HCT116 (cell line): ENCODE measurements around the gene MZB1. TPM values are rescaled to one million over a fixed set of nuclear protein-coding genes. Genes with fewer than 3 reads are reported as not detected.
"Not testable (repeated sequence)": the region's sequence is repeated elsewhere in the genome, so short reads cannot be mapped to it uniquely, and the experiment has no call there.

ENCODE experiments used
- ATAC-seq: fragments of 200-7000 bp; cut with Tn5 transposase; 2 replicates; pipeline ENCODE4 v1.9.1; 2020; ENCODE audit warnings: mild to moderate bottlenecking, moderate library complexity
- BruUV-seq: library from RNA; stranded (reverse); fragments of 400-500 nt; replicated peaks from 2 replicates; lab custom pipeline; 2021; lab: Mats Ljungman, UMichigan
- CTCF ChIA-PET: fragments of 300-600 bp; sonication (Branson Sonifier 250); formaldehyde crosslinking; loops from one replicate; lab custom pipeline; 2021; ENCODE audit warnings: antibody characterized with exemption; lab: Charles Lee
- POLR2A ChIA-PET: fragments of 300-600, 350-600 bp; sonication (Branson Sonifier 250); formaldehyde crosslinking; loops from one replicate; lab custom pipeline; 2021; ENCODE audit warnings: antibody characterized with exemption; lab: Charles Lee
- RAD21 ChIA-PET, 2 experiments: fragments of 300-600 bp; sonication (Branson Sonifier 250); formaldehyde crosslinking; loops; one replicate each; lab custom pipeline; 2023; ENCODE audit warnings: low total read pairs in 2 of 2; ENCODE audit not compliant: uncharacterized antibody in 2 of 2, unreplicated experiment in 2 of 2, low non-redundant PET in 1 of 2; lab: Charles Lee
- DNase-seq: peaks from one replicate; pipeline ENCODE4 v3.0.0-alpha.2; 2010; ENCODE audit warnings: low read depth, low spot score
- H2AFZ ChIP-seq: fragments of 200-600 bp; shearing (Covaris generic), sonication (generic); 2 replicates; pipeline ENCODE4 v1.6.1; 2017; ENCODE audit warnings: low read depth, mixed run types, mixed read lengths, antibody characterized with exemption, low read length; ENCODE audit not compliant: poor library complexity, severe bottlenecking
- H3K27ac ChIP-seq: 2 replicates; pipeline ENCODE4 v1.5.1; 2012; ENCODE audit warnings: low read depth, low read length
- H3K27me3 ChIP-seq: fragments of 200-600 bp; sonication (generic); 2 replicates; pipeline ENCODE4 v1.6.1; 2016; ENCODE audit warnings: mixed run types, low read length, mixed read lengths; ENCODE audit not compliant: insufficient read depth
- H3K36me3 ChIP-seq, 2 experiments: fragments of 200-500 bp in 1 of 2; fragments of 200-600 bp in 1 of 2; sonication (Bioruptor generic) in 1 of 2; sonication (generic) in 1 of 2; 2 replicates each; pipeline versions ENCODE4 v1.5.1 to v1.6.1; 2014 to 2016; ENCODE audit warnings: low read length in 2 of 2, inconsistent platforms in 1 of 2, mixed read lengths in 1 of 2, mixed run types in 1 of 2; ENCODE audit not compliant: insufficient read depth in 2 of 2, control insufficient read depth in 1 of 2
- H3K4me1 ChIP-seq, 2 experiments: fragments of 200-600 bp in 1 of 2; sonication (generic) in 1 of 2; 2 replicates each; pipeline versions ENCODE4 v1.5.1 to v1.6.1; 2012 to 2017; ENCODE audit warnings: low read length in 2 of 2, inconsistent platforms in 1 of 2, mild to moderate bottlenecking in 1 of 2, mixed read lengths in 1 of 2, mixed run types in 1 of 2, moderate library complexity in 1 of 2; ENCODE audit not compliant: insufficient read depth in 2 of 2, control insufficient read depth in 1 of 2
- H3K4me2 ChIP-seq: fragments of 200-600 bp; sonication (generic); 2 replicates; pipeline ENCODE4 v1.6.1; 2017; ENCODE audit warnings: mixed run types, low read length, mixed read lengths
- H3K4me3 ChIP-seq, 2 experiments: fragments of 200-600 bp in 1 of 2; sonication (generic) in 1 of 2; replicated peaks in 1 of 2; 2 replicates each; pipeline ENCODE4 v1.5.1; 2011 to 2016; ENCODE audit warnings: low read length in 2 of 2, control low read depth in 1 of 2, low read depth in 1 of 2, mild to moderate bottlenecking in 1 of 2, mixed read lengths in 1 of 2, mixed run types in 1 of 2
- H3K79me2 ChIP-seq: fragments of 200-600 bp; sonication (generic); 2 replicates; pipeline ENCODE4 v1.6.1; 2017; ENCODE audit warnings: mild to moderate bottlenecking, mixed run types, low read length, moderate library complexity, mixed read lengths; ENCODE audit not compliant: insufficient read depth
- H3K9ac ChIP-seq: fragments of 200-600 bp; sonication (generic); 2 replicates; pipeline ENCODE4 v1.6.1; 2016; ENCODE audit warnings: low read length, mixed read lengths
- H3K9me2 ChIP-seq: fragments of 200-600 bp; sonication (generic), shearing (Covaris generic); 2 replicates; pipeline ENCODE4 v1.6.1; 2017; ENCODE audit warnings: mixed run types, mild to moderate bottlenecking, moderate library complexity; ENCODE audit not compliant: insufficient read depth
- H3K9me3 ChIP-seq, 2 experiments: fragments of 200-500 bp in 1 of 2; fragments of 200-600 bp in 1 of 2; sonication (Bioruptor generic) in 1 of 2; sonication (generic) in 1 of 2; 2 replicates each; pipeline ENCODE4 v1.6.1; 2014 to 2017; ENCODE audit warnings: low read length in 2 of 2, mixed read lengths in 2 of 2, inconsistent platforms in 1 of 2, low read depth in 1 of 2, mild to moderate bottlenecking in 1 of 2, mixed run types in 1 of 2, moderate library complexity in 1 of 2; ENCODE audit not compliant: control insufficient read depth in 1 of 2, insufficient read depth in 1 of 2
- H4K20me1 ChIP-seq: fragments of 200-600 bp; sonication (generic), shearing (Covaris generic); 2 replicates; pipeline ENCODE4 v1.6.1; 2017; ENCODE audit warnings: mixed run types, mild to moderate bottlenecking, moderate library complexity; ENCODE audit not compliant: insufficient read depth
- CTCF ChIP-seq, 3 experiments: fragments of 200-600 bp in 1 of 3; sonication (generic) in 1 of 3; IDR thresholded peaks in 2 of 3; conservative IDR thresholded peaks in 1 of 3; 2 replicates each; pipeline ENCODE4 v1.5.1; 2012 to 2017; ENCODE audit warnings: low read depth in 2 of 3, low read length in 2 of 3, antibody characterized with exemption in 1 of 3, borderline replicate concordance in 1 of 3, control low read depth in 1 of 3, mild to moderate bottlenecking in 1 of 3, mixed read lengths in 1 of 3, mixed run types in 1 of 3, moderate library complexity in 1 of 3; ENCODE audit not compliant: insufficient read depth in 1 of 3
- ELF1 ChIP-seq: IDR thresholded peaks from 2 replicates; pipeline ENCODE4 v1.6.1; 2012; ENCODE audit warnings: low read depth, borderline replicate concordance
- EZH2 ChIP-seq: fragments of 200-600 bp; sonication (generic); IDR thresholded peaks from 2 replicates; pipeline ENCODE4 v1.6.1; 2017; ENCODE audit warnings: antibody characterized with exemption, mixed run types
- FOSL1 ChIP-seq: IDR thresholded peaks from 2 replicates; pipeline ENCODE4 v1.6.1; 2012; ENCODE audit warnings: low read depth
- JUND ChIP-seq: IDR thresholded peaks from 2 replicates; pipeline ENCODE4 v1.6.1; 2012
- POLR2AphosphoS5 ChIP-seq: IDR thresholded peaks from 2 replicates; pipeline ENCODE4 v1.6.1; 2011; ENCODE audit warnings: mild to moderate bottlenecking, low read depth, low read length, moderate library complexity
- SP1 ChIP-seq: IDR thresholded peaks from 2 replicates; pipeline ENCODE4 v1.6.1; 2012; ENCODE audit warnings: low read depth
- SRF ChIP-seq: IDR thresholded peaks from 2 replicates; pipeline ENCODE4 v1.6.1; 2012; ENCODE audit warnings: low read depth
- intact Hi-C: fragments of 100-400 bp; cut with micrococcal nuclease; formaldehyde crosslinking; loops from 2 replicates; pipeline ENCODE4 v1.10.0; 2022
- total RNA-seq: library from RNA; stranded (reverse); gene quantifications from one replicate; pipeline ENCODE4 v1.2.1, GENCODE V29; 2021; ENCODE audit not compliant: unreplicated experiment
- TF ChIP-seq, protein P1 (sequence below): IDR thresholded peaks from 2 replicates; pipeline ENCODE4 v1.6.1; 2012; ENCODE audit warnings: low read depth

The MZB1 gene
- total RNA-seq, 1 experiment from 2014 or later: 0.81 TPM

DNA sequence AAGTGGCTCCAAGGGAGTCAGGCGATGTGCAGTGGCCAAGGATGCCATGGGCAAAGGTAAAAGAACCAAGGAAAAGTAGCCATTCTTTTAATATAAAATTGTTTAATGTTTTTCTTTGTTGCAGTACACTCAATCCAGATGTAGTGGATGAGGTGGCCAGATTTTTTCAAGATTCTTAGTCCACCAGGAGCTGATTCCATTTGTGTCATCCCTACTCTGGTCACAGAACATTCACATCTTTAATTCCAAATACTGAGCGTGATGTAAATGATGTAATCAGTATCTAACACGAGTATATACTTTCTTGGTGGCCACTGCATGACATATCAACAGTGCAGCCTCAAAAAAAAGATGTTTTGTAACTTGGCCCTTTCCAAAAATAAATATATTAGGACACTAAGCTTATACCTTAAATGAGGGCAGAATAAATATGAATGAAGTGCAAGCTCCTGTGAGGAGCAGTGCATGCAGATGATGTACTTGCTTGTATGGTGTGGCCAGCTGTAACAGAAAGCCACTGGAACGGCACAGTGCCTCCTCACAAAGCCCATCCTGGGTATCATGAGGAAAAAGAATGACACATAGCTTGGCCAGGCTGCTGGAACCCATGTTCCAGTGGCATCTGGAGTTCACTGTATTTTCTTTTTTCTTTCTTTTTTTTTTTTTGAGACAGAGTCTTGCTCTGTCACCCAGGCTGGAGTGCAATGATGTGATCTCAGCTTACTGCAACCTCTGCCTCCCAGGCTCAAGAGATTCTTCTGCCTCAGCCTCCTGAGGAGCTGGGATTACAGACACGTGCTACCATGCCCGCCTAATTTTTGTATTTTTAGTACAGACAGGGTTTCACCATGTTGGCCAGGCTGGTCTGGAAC lies 20.6 kb upstream of the MZB1 start:
- POLR2A ChIA-PET: no interaction called here
- BruUV-seq: no TSS peak

GRCh38 chr5:139409116-139409515 lies 19.4 kb upstream of the MZB1 start:
- H3K4me2 ChIP-seq, H3K4me3 ChIP-seq, H3K9me3 ChIP-seq, POLR2A ChIA-PET, H3K36me3 ChIP-seq, RAD21 ChIA-PET, H4K20me1 ChIP-seq, H3K27ac ChIP-seq, intact Hi-C loops, H2AFZ ChIP-seq, H3K9ac ChIP-seq, BruUV-seq, H3K9me2 ChIP-seq, CTCF ChIA-PET, H3K27me3 ChIP-seq, DNase-seq, ATAC-seq, H3K79me2 ChIP-seq, H3K4me1 ChIP-seq: not testable (repeated sequence)

More for the DNA sequence above, 20.6 kb upstream of the MZB1 start:
- Histone ChIP-seq H3K4me2 (no peak overlapping the region), H3K9me3 (no peaks in the 10 kb centered on the region), H3K79me2 (no peaks in the 10 kb centered on the region), H3K9ac (no peak overlapping the region), H4K20me1 (no peaks in the 10 kb centered on the region), H3K27me3 (no peaks in the 10 kb centered on the region), H3K4me1 (no peaks in the 10 kb centered on the region), H3K9me2 (no peaks in the 10 kb centered on the region), H3K4me3 (no peak overlapping the region), H2AFZ (no peak overlapping the region), H3K27ac (no peak overlapping the region), H3K36me3 (no peaks in the 10 kb centered on the region)
- ChIA-PET CTCF (interaction anchor here (2.5 kb wide), 1 partner anchor 12 kb away, joined by 7 read pairs; no protein-coding TSS in a partner anchor), RAD21 (no interaction called here)
- no peak for DNase-seq
- no peak for ATAC-seq
- TF ChIP-seq ELF1 (no peak), EZH2 (no peak), JUND (no peak), SP1 (no peak), CTCF (IDR thresholded peaks at IDR 0.05 in 2 of 3, conservative IDR thresholded peaks at IDR 0.05 in 1 of 3; ENCODE audit: borderline replicate concordance in 1 of 3, insufficient read depth in 1 of 3, low read depth in 2 of 3, low read length in 2 of 3) (no peak), POLR2AphosphoS5 (no peak), SRF (no peak), FOSL1 (no peak)
- TF ChIP-seq, protein P1, sequence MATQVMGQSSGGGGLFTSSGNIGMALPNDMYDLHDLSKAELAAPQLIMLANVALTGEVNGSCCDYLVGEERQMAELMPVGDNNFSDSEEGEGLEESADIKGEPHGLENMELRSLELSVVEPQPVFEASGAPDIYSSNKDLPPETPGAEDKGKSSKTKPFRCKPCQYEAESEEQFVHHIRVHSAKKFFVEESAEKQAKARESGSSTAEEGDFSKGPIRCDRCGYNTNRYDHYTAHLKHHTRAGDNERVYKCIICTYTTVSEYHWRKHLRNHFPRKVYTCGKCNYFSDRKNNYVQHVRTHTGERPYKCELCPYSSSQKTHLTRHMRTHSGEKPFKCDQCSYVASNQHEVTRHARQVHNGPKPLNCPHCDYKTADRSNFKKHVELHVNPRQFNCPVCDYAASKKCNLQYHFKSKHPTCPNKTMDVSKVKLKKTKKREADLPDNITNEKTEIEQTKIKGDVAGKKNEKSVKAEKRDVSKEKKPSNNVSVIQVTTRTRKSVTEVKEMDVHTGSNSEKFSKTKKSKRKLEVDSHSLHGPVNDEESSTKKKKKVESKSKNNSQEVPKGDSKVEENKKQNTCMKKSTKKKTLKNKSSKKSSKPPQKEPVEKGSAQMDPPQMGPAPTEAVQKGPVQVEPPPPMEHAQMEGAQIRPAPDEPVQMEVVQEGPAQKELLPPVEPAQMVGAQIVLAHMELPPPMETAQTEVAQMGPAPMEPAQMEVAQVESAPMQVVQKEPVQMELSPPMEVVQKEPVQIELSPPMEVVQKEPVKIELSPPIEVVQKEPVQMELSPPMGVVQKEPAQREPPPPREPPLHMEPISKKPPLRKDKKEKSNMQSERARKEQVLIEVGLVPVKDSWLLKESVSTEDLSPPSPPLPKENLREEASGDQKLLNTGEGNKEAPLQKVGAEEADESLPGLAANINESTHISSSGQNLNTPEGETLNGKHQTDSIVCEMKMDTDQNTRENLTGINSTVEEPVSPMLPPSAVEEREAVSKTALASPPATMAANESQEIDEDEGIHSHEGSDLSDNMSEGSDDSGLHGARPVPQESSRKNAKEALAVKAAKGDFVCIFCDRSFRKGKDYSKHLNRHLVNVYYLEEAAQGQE: no peak
- intact Hi-C loops: no loop called here
